Activated T-cell treated with anti-CD3 and anti-CD28 coated beads, Interleukin-2, amount 50 U/mL, for 4 hours (primary cell): ENCODE data around the gene TLR3. TPM values are rescaled to one million over a fixed set of nuclear protein-coding genes. Genes with fewer than 3 reads are reported as not detected.

Experiments
- ATAC-seq, 2 donors: fragments of 200-7000 bp; cut with Tn5 transposase; one replicate each; pipeline ENCODE4 v1.10.0; 2021
- DNase-seq: peaks from one replicate; pipeline ENCODE4 v3.0.0-alpha.2; 2020
- H3K27me3 Mint-ChIP-seq: one replicate; pipeline ENCODE4 v1.8.0; 2021; ENCODE audit warnings: low read depth, mixed read lengths
- H3K36me3 Mint-ChIP-seq: one replicate; pipeline ENCODE4 v1.8.0; 2022; ENCODE audit warnings: mixed read lengths; ENCODE audit not compliant: insufficient read depth
- H3K4me1 Mint-ChIP-seq: one replicate; pipeline ENCODE4 v1.8.0; 2021; ENCODE audit warnings: low read depth, mixed read lengths
- H3K4me3 Mint-ChIP-seq: one replicate; pipeline ENCODE4 v1.8.0; 2021; ENCODE audit warnings: mild to moderate bottlenecking, moderate library complexity, mixed read lengths
- H3K9me3 Mint-ChIP-seq: one replicate; pipeline ENCODE4 v1.8.0; 2021; ENCODE audit warnings: mixed read lengths
- total RNA-seq, 3 donors: library from RNA; stranded (reverse); gene quantifications; one replicate each; pipeline ENCODE4 v1.2.1, GENCODE V29; 2021

TLR3 gene
- total RNA-seq: under 1 TPM in 1 of 3 donors, not detected in 2; 0.03 TPM

DNA sequence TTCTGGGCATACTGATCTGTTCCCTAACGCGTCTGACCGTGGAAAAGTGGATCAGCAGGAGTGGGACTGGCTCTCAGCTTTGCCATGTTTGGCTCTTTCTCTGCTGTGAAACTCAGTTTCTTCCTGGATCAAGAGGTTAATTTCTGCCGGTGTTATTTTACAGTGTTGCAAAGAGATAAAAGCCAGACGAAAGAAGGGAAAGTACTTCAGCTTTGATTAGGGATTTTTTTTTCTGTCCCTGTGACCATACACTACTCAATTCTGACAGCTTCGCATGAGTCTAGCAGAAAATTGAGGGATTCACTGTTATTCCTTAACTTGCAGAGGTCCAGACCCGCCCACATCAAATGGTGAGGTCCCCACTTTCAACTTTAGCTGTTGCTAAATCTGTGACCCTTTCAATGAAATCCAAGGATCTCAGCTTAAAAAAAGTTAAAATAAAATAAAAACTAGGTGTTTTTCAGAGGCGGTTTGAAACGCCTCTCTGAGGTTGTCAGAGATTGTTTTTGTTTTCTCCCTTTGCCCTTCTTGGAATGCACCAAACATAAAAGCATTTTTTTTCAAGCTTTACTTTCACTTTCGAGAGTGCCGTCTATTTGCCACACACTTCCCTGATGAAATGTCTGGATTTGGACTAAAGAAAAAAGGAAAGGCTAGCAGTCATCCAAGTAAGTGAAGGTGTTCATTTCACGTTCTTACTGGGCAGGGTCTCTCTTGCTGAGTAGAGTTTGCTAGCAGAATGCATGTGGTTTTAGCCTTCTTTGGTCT, at the start of gene TLR3:
Gene TLR3 (plus strand): TSS at position 576 of the 768 bp plus-strand sequence. CDS start 7,464 bp downstream, outside the sequence.
- Mint-ChIP-seq H3K4me1 (peaks cover 27% of the 10 kb centered on the region), H3K27me3 (no peaks in the 10 kb centered on the region), H3K36me3 (no peaks in the 10 kb centered on the region), H3K9me3 (no peaks in the 10 kb centered on the region), H3K4me3 (peak within 1 kb of the TSS; percentile 79)
- DNase-seq: no peak
- no peak for ATAC-seq

- DNase-seq (no peak), ATAC-seq (no peak)
- peaks cover 8% of the 10 kb centered on the region for H3K27me3 Mint-ChIP-seq
- peaks cover 3% of the 10 kb centered on the region for H3K9me3 Mint-ChIP-seq
- H3K36me3 Mint-ChIP-seq: no peaks in the 10 kb centered on the region
- H3K4me3 Mint-ChIP-seq: no peak overlapping the region
- no peaks in the 10 kb centered on the region for H3K4me1 Mint-ChIP-seq
These were observed 49.7 kb upstream of the TLR3 start for GRCh38 chr4:186019269-186019668.

- Mint-ChIP-seq H3K27me3 (peaks cover 10% of the 10 kb centered on the region), H3K36me3 (no peaks in the 10 kb centered on the region), H3K4me3 (no peak overlapping the region), H3K4me1 (no peaks in the 10 kb centered on the region), H3K9me3 (peaks cover 3% of the 10 kb centered on the region)
- no peak for DNase-seq
- no peak for ATAC-seq
These were observed 48.7 kb upstream of the TLR3 start for GRCh38 chr4:186020106-186020792.

DNA sequence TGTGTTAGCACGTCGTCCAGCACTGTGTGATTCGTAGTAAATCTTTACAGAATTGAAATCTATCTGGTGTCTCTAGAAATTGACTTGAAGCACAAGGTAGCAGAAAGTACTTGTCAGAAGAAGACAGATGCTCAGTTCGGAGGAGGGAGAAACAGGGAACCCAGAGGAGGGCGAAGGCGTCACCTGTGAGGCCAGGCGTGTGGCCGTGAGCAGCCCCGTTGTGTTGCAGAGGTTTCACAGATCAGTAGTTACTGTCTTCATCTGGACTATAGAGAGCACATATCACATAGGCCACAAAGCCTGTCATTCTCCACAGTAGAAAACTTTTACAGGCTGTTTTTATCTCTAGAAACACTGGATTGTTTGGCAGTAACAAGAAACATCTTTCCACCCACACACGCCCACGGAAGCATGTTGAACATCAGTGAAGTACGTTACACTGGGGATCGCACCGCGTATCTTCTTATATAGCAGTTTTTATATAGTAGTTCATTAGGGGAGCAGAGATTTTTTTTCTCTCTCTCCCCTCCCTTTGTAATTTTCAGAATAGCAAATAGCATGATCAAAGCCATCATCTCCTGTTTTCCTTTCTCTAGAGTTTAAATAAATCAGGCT, 48.1 kb upstream of the TLR3 start:
- H3K9me3 Mint-ChIP-seq: peaks cover 3% of the 10 kb centered on the region
- H3K27me3 Mint-ChIP-seq: peaks cover 8% of the 10 kb centered on the region
- H3K4me1 Mint-ChIP-seq: no peaks in the 10 kb centered on the region
- H3K36me3 Mint-ChIP-seq: no peaks in the 10 kb centered on the region
- no peak for DNase-seq
- no peak for ATAC-seq
- H3K4me3 Mint-ChIP-seq: no peak overlapping the region

DNA sequence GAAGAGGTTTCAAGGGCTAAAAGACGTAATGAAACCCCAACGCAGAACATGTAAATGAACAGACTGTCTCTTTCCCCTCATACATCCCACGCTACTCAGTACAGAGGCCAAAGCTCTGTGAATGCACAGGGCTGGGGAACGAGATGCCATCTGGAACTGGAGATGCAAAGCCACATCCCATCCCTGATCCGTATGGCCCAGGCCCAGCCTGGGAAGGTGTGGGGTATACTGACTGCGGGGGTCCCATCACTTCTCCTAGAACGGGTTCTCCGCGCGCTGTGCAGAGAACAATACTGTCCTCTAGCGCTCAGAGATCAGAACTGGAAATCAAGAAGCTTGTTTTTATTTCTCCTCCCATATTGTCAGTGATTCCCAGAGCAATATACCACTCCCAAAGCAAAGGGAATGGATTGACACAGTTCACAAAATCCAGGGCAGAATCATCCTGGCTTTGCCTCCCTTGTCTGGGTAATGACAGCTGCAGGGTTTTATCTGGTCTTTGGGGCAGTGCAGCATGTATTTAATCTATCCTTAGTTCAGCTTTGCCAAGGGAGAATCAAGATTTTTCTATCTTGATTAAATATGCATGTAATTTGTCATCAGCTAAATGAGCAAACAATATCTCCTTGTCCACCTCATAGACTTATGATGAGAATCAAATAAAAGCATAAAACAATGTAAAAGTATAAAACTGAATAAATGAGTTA, 47.3 kb upstream of the TLR3 start:
- DNase-seq (no peak), ATAC-seq (no peak)
- Mint-ChIP-seq H3K4me3 (no peak overlapping the region), H3K9me3 (peaks cover 3% of the 10 kb centered on the region), H3K4me1 (no peaks in the 10 kb centered on the region), H3K27me3 (peaks cover 6% of the 10 kb centered on the region), H3K36me3 (no peaks in the 10 kb centered on the region)

- ATAC-seq (no peak), DNase-seq (no peak)
- H3K36me3 Mint-ChIP-seq: no peaks in the 10 kb centered on the region
- H3K4me3 Mint-ChIP-seq: no peak overlapping the region
- H3K9me3 Mint-ChIP-seq: peaks cover under 1% of the 10 kb centered on the region
- H3K27me3 Mint-ChIP-seq: peaks cover 9% of the 10 kb centered on the region
- no peaks in the 10 kb centered on the region for H3K4me1 Mint-ChIP-seq
These were observed 45.0 kb upstream of the TLR3 start for GRCh38 chr4:186023975-186024374.

- Mint-ChIP-seq H3K4me3 (no peak overlapping the region), H3K9me3 (no peaks in the 10 kb centered on the region), H3K27me3 (peaks cover 17% of the 10 kb centered on the region), H3K36me3 (no peaks in the 10 kb centered on the region), H3K4me1 (no peaks in the 10 kb centered on the region)
- no peak for DNase-seq
- ATAC-seq: no peak
These were observed 44.1 kb upstream of the TLR3 start for GRCh38 chr4:186024637-186025407.

DNA sequence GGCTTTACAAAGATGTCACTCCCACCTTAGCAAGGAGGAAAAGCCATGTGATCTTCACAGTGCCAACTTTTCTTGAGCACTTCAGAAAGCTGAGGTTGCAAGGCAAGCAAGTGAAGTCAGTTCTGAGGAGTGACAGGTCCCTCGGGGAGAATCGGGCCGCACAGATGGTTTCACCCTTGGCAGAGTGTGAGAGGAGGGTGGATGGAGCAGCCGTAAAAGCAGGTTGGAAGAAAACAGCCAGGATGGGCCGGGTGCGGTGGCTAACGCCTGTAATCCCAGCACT, 43.6 kb upstream of the TLR3 start:
- DNase-seq: no peak
- no peaks in the 10 kb centered on the region for H3K4me1 Mint-ChIP-seq
- H3K36me3 Mint-ChIP-seq: no peaks in the 10 kb centered on the region
- no peaks in the 10 kb centered on the region for H3K9me3 Mint-ChIP-seq
- H3K27me3 Mint-ChIP-seq: peaks cover 22% of the 10 kb centered on the region
- H3K4me3 Mint-ChIP-seq: no peak overlapping the region
- no peak for ATAC-seq

- no peaks in the 10 kb centered on the region for H3K36me3 Mint-ChIP-seq
- no peak overlapping the region for H3K4me3 Mint-ChIP-seq
- ATAC-seq: no peak
- no peak for DNase-seq
- H3K4me1 Mint-ChIP-seq: no peaks in the 10 kb centered on the region
- peaks cover 30% of the 10 kb centered on the region for H3K27me3 Mint-ChIP-seq
- H3K9me3 Mint-ChIP-seq: no peaks in the 10 kb centered on the region
These were observed 41.6 kb upstream of the TLR3 start for GRCh38 chr4:186027405-186027804.

GRCh38 chr4:186029571-186030398, 39.2 kb upstream of the TLR3 start:
- no peak overlapping the region for H3K4me3 Mint-ChIP-seq
- H3K36me3 Mint-ChIP-seq: no peaks in the 10 kb centered on the region
- H3K27me3 Mint-ChIP-seq: peaks cover 32% of the 10 kb centered on the region
- no peak for ATAC-seq
- no peak for DNase-seq
- H3K4me1 Mint-ChIP-seq: no peaks in the 10 kb centered on the region
- H3K9me3 Mint-ChIP-seq: peaks cover under 1% of the 10 kb centered on the region

DNA sequence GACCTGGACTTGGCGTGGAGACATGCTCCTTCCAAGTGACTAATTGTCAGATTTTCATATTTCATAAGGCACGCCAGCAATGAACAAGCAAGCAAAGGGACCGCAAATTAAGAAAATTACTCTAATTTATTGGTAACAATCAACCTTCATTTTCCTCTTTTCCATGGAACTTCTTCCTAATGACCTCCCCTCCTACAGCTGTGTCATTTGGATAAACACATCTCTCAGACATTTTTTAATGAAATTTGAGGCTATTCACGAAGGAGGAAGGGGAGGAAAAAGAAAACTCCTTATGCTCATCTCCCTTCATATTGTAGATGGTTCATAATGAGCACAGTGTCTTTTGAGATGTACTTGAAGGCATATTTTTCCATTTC, 38.6 kb upstream of the TLR3 start:
- Mint-ChIP-seq H3K36me3 (no peaks in the 10 kb centered on the region), H3K27me3 (peaks cover 32% of the 10 kb centered on the region), H3K9me3 (peaks cover 4% of the 10 kb centered on the region), H3K4me3 (no peak overlapping the region), H3K4me1 (no peaks in the 10 kb centered on the region)
- ATAC-seq: no peak
- DNase-seq: no peak

GRCh38 chr4:186030795-186031194, 38.2 kb upstream of the TLR3 start:
- no peaks in the 10 kb centered on the region for H3K4me1 Mint-ChIP-seq
- H3K36me3 Mint-ChIP-seq: no peaks in the 10 kb centered on the region
- H3K9me3 Mint-ChIP-seq: peaks cover 4% of the 10 kb centered on the region
- ATAC-seq: no peak
- no peak for DNase-seq
- H3K4me3 Mint-ChIP-seq: no peak overlapping the region
- H3K27me3 Mint-ChIP-seq: peaks cover 31% of the 10 kb centered on the region

- H3K27me3 Mint-ChIP-seq: peaks cover 30% of the 10 kb centered on the region
- no peaks in the 10 kb centered on the region for H3K4me1 Mint-ChIP-seq
- H3K4me3 Mint-ChIP-seq: no peak overlapping the region
- no peak for ATAC-seq
- no peak for DNase-seq
- no peaks in the 10 kb centered on the region for H3K36me3 Mint-ChIP-seq
- peaks cover 4% of the 10 kb centered on the region for H3K9me3 Mint-ChIP-seq
These were observed 36.7 kb upstream of the TLR3 start for GRCh38 chr4:186032259-186032658.
